AG09319 (cell line): Measurements from ENCODE around the gene OSBPL7.

Source experiments
- DNase-seq: peaks from one replicate; pipeline ENCODE4 v3.0.0-alpha.2; 2010; ENCODE audit warnings: low read depth; ENCODE audit errors: extremely low read depth
- TF ChIP-seq, protein P1 (sequence below): IDR thresholded peaks from 2 replicates; pipeline ENCODE4 v1.5.1; 2011; ENCODE audit warnings: low read depth, mild to moderate bottlenecking, inconsistent platforms, low read length, moderate library complexity

The OSBPL7 gene

DNA sequence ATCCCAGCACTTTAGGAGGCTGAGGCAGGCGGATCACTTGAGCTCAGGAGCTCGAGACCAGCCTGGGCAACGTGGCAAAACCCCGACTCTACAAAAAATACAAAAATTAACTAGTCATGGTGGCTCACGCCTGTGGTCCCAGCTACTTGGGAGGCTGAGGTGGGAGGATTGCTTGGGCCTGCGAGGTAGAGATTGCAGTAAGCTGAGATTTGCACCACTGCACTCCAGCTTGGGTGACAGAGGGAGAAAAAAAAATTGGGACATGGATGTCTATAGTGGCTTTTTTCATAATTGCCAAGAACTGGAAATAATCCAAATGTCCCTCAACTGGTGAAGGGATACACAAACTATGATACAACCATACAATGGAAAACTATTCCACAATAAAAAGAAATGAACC is 28.6 kb downstream of the OSBPL7 start:
- no peak for DNase-seq

DNA sequence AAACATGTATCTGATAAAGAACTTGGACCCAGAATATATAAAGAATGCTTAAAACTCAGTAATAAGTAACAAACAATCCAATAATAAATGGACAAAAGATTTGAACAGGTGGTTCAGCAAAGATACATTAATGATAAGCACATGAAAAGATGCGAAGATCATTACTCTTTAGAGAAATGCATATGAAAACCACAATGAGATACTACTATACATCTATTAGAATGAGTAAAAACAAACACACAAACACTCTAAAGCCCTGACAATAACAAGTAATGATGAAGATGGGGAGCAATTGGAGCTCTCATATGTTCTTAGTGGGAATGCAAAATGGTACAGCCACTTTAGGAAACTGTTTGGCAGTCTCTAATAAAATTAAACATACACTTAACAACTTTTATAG is 29.1 kb downstream of the OSBPL7 start:
- TF ChIP-seq, protein P1, sequence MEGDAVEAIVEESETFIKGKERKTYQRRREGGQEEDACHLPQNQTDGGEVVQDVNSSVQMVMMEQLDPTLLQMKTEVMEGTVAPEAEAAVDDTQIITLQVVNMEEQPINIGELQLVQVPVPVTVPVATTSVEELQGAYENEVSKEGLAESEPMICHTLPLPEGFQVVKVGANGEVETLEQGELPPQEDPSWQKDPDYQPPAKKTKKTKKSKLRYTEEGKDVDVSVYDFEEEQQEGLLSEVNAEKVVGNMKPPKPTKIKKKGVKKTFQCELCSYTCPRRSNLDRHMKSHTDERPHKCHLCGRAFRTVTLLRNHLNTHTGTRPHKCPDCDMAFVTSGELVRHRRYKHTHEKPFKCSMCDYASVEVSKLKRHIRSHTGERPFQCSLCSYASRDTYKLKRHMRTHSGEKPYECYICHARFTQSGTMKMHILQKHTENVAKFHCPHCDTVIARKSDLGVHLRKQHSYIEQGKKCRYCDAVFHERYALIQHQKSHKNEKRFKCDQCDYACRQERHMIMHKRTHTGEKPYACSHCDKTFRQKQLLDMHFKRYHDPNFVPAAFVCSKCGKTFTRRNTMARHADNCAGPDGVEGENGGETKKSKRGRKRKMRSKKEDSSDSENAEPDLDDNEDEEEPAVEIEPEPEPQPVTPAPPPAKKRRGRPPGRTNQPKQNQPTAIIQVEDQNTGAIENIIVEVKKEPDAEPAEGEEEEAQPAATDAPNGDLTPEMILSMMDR: no peak
- no peak for DNase-seq

More for the DNA sequence above, 28.6 kb downstream of the OSBPL7 start:
- TF ChIP-seq, protein P1: no peak

DNA sequence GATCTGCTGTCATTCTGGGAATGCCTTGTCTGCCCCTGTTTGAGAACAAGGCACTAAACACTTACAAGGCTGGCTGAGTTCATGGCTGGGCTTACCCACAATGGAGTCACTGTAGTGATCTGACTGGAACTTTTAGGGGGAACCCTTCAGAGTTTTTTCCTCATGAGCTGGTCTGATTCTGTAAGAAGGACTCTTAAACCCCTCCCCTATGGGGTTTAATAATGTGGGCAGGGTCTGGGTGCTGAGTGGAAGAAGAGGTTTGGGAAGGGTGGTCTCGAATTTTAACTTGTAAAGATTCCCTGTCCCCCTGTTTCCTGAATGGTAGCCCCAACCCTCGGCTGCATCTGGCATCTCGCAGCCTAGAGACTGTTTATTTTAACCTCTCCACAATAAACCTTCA is 30.6 kb downstream of the OSBPL7 start:
- no peak for DNase-seq
- TF ChIP-seq, protein P1: no peak

DNA sequence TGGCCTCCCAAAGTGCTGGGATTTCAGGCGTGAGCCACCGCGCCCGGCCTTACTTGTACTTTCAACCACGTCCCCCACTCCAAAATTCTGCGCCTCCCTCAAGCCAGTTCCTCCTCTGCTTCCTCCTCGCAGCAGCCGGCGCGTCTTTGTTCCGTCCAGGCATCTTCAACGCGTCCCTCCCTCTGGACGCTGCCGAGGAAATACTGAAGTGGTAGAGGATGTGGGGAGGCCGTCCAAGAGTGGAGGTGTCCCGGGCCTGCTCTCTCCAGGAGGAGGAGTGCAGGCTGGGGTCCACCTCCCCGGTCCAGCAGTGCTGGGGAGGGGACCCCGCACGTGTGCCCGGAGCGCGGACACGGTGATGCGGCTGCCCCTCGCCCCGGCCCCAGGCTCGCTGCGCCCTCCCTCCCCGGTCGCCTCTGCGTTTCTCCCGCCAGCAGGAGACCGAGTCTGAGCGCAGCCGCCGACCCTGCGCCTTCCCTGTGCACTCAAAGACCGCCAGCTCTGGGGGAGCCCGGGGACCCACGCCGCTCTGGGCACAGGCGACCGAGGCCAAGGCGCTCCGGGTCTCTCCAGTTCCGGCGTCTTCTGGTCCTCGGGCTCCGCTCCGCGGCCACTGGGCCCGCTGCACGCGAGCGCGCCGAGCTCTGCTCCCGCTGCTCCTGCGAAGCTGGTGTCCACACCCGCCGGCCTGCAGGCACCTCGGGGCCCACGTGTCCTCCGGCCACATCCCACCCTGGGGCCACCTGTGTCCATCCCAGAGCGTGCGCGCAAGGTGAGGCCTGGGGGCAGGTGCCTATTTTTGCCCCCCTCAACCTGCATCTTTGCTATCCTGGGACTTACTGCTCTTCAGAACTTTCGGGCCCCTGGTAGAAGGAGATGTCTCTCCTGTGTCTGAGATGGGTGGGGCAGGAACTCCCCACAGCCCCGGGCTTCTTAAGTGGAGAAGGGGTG is 31.7 kb downstream of the OSBPL7 start:
- TF ChIP-seq, protein P1: peak; percentile 55
- no peak for DNase-seq

DNA sequence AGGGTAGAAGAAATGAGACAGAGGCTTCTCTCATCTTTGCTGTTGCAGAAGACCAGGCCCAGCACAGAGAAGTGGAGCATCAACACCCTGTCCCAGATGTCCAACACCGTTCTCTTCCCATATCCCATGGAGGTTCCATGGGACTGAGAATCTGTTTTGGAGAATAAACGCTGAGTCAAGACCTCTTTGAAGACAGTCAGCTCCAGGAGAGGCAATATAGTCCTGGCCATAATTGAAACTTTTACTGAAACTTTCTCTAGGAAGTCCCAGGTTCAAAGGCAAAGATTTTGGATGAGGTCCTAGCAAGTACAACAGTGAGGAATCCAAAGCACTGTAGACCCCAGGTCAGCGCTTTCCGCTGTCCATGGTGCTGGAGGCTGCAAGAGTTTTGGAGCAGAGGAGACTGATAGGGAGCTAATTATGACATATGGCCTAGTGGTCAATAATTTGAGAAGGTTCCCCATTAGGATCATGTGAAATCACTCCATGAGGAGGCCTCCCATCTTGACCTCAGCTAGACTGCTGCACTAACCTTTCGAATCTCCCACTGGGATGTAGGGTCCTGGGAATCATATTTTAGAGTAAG is 36.0 kb downstream of the OSBPL7 start:
- TF ChIP-seq, protein P1: no peak
- no peak for DNase-seq

DNA sequence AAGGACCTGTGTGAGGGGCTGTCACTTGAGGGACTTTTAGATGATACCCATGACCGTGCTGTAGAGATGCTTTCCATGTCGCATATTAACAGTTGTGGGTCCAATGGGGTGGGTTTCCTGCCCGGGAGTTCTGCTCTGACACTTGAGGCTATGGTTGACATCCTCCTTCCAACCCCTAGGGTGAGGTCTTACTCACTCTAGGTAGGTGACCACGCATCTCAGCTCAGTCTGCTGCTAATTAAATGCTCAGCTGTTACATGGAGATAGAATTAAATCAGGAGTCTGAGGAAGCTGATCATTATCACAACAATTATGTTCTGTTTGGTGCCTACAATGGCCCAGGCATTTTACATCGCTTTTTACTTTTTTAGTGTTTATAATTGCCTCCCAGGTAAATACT is 40.2 kb downstream of the OSBPL7 start:
- no peak for DNase-seq
- TF ChIP-seq, protein P1: no peak

DNA sequence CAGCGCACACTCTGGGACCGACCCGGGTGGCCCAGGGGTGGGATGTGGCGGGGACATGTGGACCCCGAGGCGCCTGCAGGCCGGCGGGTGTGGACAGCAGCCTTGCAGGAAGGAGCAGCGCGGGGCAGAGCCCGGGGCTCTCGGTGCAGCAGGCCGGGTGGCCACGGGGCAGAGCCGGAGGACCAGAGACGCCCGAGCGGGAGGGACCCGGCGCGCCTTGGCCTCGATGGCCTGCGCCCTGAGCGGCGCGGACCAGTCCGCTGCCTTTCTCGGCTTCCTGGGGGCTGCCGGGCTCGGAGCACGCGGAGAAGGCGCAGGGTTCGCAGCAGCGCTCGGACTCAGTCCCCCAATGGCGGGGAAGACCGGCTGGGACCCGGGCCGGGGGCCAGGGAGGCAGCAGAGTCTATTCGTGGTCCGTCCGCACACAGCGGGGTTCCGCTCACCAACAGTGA is 43.4 kb downstream of the OSBPL7 start:
- TF ChIP-seq, protein P1: no peak
- no peak for DNase-seq
